Adrenal gland (tissue), 5 donors: ENCODE results near the gene SULT4A1.

ENCODE experiments used
- CTCF ChIP-seq, 6 experiments: fragments of 450-650 bp in 4 of 6; fragments of 200-600 bp in 2 of 6; sonication (generic) in 1 of 6; IDR thresholded peaks; 1 replicate in 5 of 6; 2 replicates in 1 of 6; pipeline versions ENCODE4 v1.5.1 to v1.8.0; 2016 to 2021; ENCODE audit warnings: antibody characterized with exemption in 6 of 6, mild to moderate bottlenecking in 2 of 6, moderate library complexity in 1 of 6
- POLR2A ChIP-seq, 2 donors: fragments of 450-650 bp; IDR thresholded peaks; one replicate each; pipeline ENCODE4 v1.6.1; 2017; ENCODE audit warnings: antibody characterized with exemption in 2 of 2, mild to moderate bottlenecking in 2 of 2, moderate library complexity in 1 of 2
- donor health status: DM: no; HTN: no; CAD: no.

- no peak for TF ChIP-seq CTCF (IDR thresholded peaks at IDR 0.05)
- no peak for TF ChIP-seq POLR2A (IDR thresholded peaks at IDR 0.05)
Observed at GRCh38 chr22:43859176-43859575, 3.1 kb downstream of the SULT4A1 start.
